Vagina (tissue), 2 donors: Measurements from ENCODE around the gene NUDT12.

Source experiments
- CTCF ChIP-seq, 3 experiments: fragments of 450-650 bp in 2 of 3; fragments of 200-600 bp in 1 of 3; sonication (generic) in 1 of 3; IDR thresholded peaks; one replicate each; pipeline ENCODE4 v1.5.1; 2017 to 2019; ENCODE audit warnings: antibody characterized with exemption in 3 of 3, mild to moderate bottlenecking in 2 of 3, moderate library complexity in 2 of 3
- POLR2AphosphoS5 ChIP-seq, 2 donors: sonication (generic); formaldehyde crosslinking; IDR thresholded peaks; one replicate each; pipeline ENCODE4 v1.9.0; 2017; ENCODE audit warnings: antibody characterized with exemption in 2 of 2, mild to moderate bottlenecking in 2 of 2, low read depth in 1 of 2; ENCODE audit not compliant: insufficient read depth in 1 of 2

- TF ChIP-seq CTCF (IDR thresholded peaks at IDR 0.05) = no peak
- TF ChIP-seq POLR2AphosphoS5 (IDR thresholded peaks at IDR 0.05; ENCODE audit: insufficient read depth in 1 of 2, low read depth in 1 of 2) = no peak
Measured at GRCh38 chr5:103532086-103532734, 30.4 kb downstream of the NUDT12 start.
